Measurements from ENCODE around the gene NOS1AP. TPM values are rescaled to one million over a fixed set of nuclear protein-coding genes. Genes with fewer than 3 reads are reported as not detected.

NOS1AP gene
- total and polyA plus RNA-seq, 2 donors (not counting 3 experiments of a cell fraction or from before 2014, with no cell fraction given): 1.3 to 5.4 TPM

DNA sequence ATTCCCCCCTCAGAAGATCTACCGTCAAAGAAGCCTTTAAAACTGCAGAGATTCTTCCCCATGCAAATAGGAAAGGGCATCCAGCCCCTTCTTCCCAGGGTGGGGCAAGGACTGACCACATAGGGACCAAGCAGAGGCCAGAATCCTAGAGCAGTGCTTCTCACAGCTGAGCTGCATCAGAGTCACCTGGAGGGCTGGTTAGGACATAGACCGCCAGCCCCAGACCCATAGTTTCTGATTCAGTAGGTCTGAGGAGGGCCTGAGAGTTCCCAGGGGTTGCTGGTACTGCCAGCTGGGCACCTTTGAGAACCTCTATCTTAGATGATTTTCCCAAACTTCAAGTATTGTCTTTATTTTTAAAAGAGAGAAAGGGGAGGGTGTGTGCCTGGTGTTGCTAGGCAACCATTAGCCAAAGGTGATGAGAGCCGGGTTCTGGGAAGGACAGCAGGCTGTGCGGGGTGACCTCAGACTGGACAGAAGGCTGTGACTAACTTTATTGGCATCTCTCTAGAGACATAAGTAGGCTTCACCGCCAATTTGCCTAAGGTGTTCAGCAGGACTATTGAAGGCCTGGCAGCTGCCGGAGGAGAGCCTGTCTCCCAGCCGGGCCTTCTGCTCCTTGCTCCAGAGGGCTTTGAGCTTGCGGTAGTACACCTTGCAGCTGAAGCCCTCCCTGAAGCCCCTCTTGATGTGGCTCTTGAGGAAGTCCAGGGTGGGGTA lies 304.2 kb downstream of the NOS1AP start:
- BruUV-seq (replicated peaks): no TSS peak
- ChIA-PET POLR2A (no interaction called here), CTCF (no interaction called here)
- Histone ChIP-seq H3K4me3 (replicated peaks in 1 of 3; ENCODE audit: insufficient read depth in 1 of 3, low read depth in 1 of 3, low read length in 3 of 3) (no peak overlapping the region), H3K9me1 (replicated peaks; ENCODE audit: control insufficient read depth, extremely low read depth, insufficient read depth, low read length) (no peaks in the 10 kb centered on the region), H3K36me3 (ENCODE audit: control insufficient read depth in 2 of 2, extremely low read depth in 1 of 2, insufficient read depth in 2 of 2, low read length in 2 of 2) (no peaks in the 10 kb centered on the region), H3K9ac (replicated peaks; ENCODE audit: extremely low read depth, insufficient read depth, low read length) (no peak overlapping the region), H4K20me1 (replicated peaks; ENCODE audit: control insufficient read depth, extremely low read depth, insufficient read depth, low read length) (no peaks in the 10 kb centered on the region), H2AFZ (ENCODE audit: low read depth, low read length) (no peak overlapping the region), H3K27me3 (ENCODE audit: control insufficient read depth in 2 of 2, insufficient read depth in 2 of 2, low read length in 2 of 2) (no peaks in the 10 kb centered on the region), H3K27ac (ENCODE audit: insufficient read depth, low read depth, low read length) (no peak overlapping the region), H3K4me1 (ENCODE audit: control insufficient read depth, extremely low read depth, insufficient read depth, low read length) (no peaks in the 10 kb centered on the region), H3K4me2 (ENCODE audit: insufficient read depth, low read length) (no peak overlapping the region), H3K9me3 (replicated peaks; ENCODE audit: control insufficient read depth, insufficient read depth, low read length) (no peaks in the 10 kb centered on the region), H3K79me2 (ENCODE audit: control insufficient read depth, insufficient read depth, low read length) (no peaks in the 10 kb centered on the region)
- no peak for FAIRE-seq
- TF ChIP-seq, protein P1, sequence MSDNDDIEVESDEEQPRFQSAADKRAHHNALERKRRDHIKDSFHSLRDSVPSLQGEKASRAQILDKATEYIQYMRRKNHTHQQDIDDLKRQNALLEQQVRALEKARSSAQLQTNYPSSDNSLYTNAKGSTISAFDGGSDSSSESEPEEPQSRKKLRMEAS (IDR thresholded peaks at IDR 0.05; ENCODE audit: insufficient read depth, insufficient read length): no peak
- no peak for TF ChIP-seq JUN (IDR thresholded peaks at IDR 0.05; ENCODE audit: borderline replicate concordance, insufficient read depth, insufficient read length, low read depth)
- TF ChIP-seq GATA2 (IDR thresholded peaks at IDR 0.05; ENCODE audit: insufficient read depth, insufficient read length, low read depth, low read length): no peak
- TF ChIP-seq POLR2AphosphoS5 (IDR thresholded peaks at IDR 0.05; ENCODE audit: insufficient read depth, low read depth, low read length): no peak
- TF ChIP-seq FOS (IDR thresholded peaks at IDR 0.05; ENCODE audit: borderline replicate concordance, insufficient read depth, low read length): no peak
- TF ChIP-seq MYC (IDR thresholded peaks at IDR 0.05; ENCODE audit: low read depth, low read length): no peak
- TF ChIP-seq POLR2A (IDR thresholded peaks at IDR 0.05; ENCODE audit: low read depth, low read length): no peak
- TF ChIP-seq EZH2 (IDR thresholded peaks at IDR 0.05; ENCODE audit: borderline replicate concordance, low read depth, low read length, severe bottlenecking): no peak
- TF ChIP-seq, protein P2, sequence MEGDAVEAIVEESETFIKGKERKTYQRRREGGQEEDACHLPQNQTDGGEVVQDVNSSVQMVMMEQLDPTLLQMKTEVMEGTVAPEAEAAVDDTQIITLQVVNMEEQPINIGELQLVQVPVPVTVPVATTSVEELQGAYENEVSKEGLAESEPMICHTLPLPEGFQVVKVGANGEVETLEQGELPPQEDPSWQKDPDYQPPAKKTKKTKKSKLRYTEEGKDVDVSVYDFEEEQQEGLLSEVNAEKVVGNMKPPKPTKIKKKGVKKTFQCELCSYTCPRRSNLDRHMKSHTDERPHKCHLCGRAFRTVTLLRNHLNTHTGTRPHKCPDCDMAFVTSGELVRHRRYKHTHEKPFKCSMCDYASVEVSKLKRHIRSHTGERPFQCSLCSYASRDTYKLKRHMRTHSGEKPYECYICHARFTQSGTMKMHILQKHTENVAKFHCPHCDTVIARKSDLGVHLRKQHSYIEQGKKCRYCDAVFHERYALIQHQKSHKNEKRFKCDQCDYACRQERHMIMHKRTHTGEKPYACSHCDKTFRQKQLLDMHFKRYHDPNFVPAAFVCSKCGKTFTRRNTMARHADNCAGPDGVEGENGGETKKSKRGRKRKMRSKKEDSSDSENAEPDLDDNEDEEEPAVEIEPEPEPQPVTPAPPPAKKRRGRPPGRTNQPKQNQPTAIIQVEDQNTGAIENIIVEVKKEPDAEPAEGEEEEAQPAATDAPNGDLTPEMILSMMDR (IDR thresholded peaks at IDR 0.05; ENCODE audit: extremely low read depth in 1 of 2, insufficient read depth in 1 of 2, low read depth in 1 of 2, low read length in 2 of 2): no peak
- intact Hi-C loops (cut with micrococcal nuclease) (no loop called here), dilution Hi-C loops (cut with MboI; ENCODE audit: extremely low pct_ligation_motif_present, low sequenced_read_pairs) (no loop called here)
- no peak for DNase-seq (ENCODE audit: low read depth, low spot score)
